Gastrocnemius medialis (tissue), 4 donors: ENCODE data around the gene ADAMTS19.

ENCODE experiments used
- CTCF ChIP-seq, 5 experiments: fragments of 450-650 bp in 3 of 5; fragments of 200-600 bp in 2 of 5; sonication (generic) in 2 of 5; IDR thresholded peaks in 4 of 5; conservative IDR thresholded peaks in 1 of 5; 1 replicate in 4 of 5; 2 replicates in 1 of 5; pipeline ENCODE4 v1.5.1; 2016 to 2019; ENCODE audit warnings: antibody characterized with exemption in 5 of 5, mild to moderate bottlenecking in 3 of 5, moderate library complexity in 3 of 5
- POLR2A ChIP-seq, 2 donors: fragments of 450-650 bp; IDR thresholded peaks; one replicate each; pipeline ENCODE4 v1.6.1; 2017; ENCODE audit warnings: antibody characterized with exemption in 2 of 2, mild to moderate bottlenecking in 2 of 2, moderate library complexity in 2 of 2

DNA sequence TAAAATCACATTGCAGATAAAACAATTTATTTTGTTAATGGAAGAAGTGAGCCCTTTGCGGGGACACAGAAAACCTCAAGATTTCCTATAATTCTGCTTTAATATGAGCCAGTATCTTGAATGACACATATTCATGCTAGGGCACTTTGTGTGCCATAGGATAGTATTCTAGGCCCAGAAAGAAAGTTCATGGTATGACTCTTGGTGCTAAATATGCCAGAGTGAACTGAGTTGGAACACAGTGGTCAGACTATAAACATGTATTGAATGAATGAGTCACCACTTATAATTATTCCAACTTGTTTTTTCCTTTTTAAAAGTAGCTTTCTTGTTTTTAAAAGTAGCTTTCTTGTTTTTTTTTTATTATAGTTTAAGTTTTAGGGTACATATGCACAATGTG, 46.0 kb downstream of the ADAMTS19 start:
- TF ChIP-seq CTCF (IDR thresholded peaks at IDR 0.05 in 4 of 5, conservative IDR thresholded peaks at IDR 0.05 in 1 of 5) (no peak), POLR2A (IDR thresholded peaks at IDR 0.05) (no peak)
